Ishikawa (cell line): ENCODE measurements around the gene NANS.

Experiments
- CEBPB ChIP-seq: IDR thresholded peaks from 2 replicates; pipeline ENCODE4 v1.6.1; 2012
- EP300 ChIP-seq: IDR thresholded peaks from 2 replicates; pipeline ENCODE4 v1.6.1; 2012; ENCODE audit warnings: borderline replicate concordance
- MAX ChIP-seq: IDR thresholded peaks from 2 replicates; pipeline ENCODE4 v1.6.1; 2012
- RAD21 ChIP-seq: IDR thresholded peaks from 2 replicates; pipeline ENCODE4 v1.6.1; 2012; ENCODE audit warnings: low read depth
- TAF1 ChIP-seq: IDR thresholded peaks from 2 replicates; pipeline ENCODE4 v1.6.1; 2012; ENCODE audit warnings: low read depth, mild to moderate bottlenecking
- TCF12 ChIP-seq: IDR thresholded peaks from 2 replicates; pipeline ENCODE4 v1.6.1; 2012; ENCODE audit warnings: low read depth
- YY1 ChIP-seq: IDR thresholded peaks from 2 replicates; pipeline ENCODE4 v1.6.1; 2012; ENCODE audit warnings: low read depth
- TF ChIP-seq, protein P1 (sequence below): IDR thresholded peaks from 2 replicates; pipeline ENCODE4 v1.6.1; 2012
- TF ChIP-seq, protein P2 (sequence below): IDR thresholded peaks from 2 replicates; pipeline ENCODE4 v1.6.1; 2012; ENCODE audit warnings: low read depth, mild to moderate bottlenecking

- TF ChIP-seq TAF1 (no peak), EP300 (no peak), RAD21 (no peak), CEBPB (no peak), YY1 (no peak), MAX (no peak), TCF12 (no peak)
- TF ChIP-seq, protein P1, sequence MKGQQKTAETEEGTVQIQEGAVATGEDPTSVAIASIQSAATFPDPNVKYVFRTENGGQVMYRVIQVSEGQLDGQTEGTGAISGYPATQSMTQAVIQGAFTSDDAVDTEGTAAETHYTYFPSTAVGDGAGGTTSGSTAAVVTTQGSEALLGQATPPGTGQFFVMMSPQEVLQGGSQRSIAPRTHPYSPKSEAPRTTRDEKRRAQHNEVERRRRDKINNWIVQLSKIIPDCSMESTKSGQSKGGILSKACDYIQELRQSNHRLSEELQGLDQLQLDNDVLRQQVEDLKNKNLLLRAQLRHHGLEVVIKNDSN = no peak
- TF ChIP-seq, protein P2, sequence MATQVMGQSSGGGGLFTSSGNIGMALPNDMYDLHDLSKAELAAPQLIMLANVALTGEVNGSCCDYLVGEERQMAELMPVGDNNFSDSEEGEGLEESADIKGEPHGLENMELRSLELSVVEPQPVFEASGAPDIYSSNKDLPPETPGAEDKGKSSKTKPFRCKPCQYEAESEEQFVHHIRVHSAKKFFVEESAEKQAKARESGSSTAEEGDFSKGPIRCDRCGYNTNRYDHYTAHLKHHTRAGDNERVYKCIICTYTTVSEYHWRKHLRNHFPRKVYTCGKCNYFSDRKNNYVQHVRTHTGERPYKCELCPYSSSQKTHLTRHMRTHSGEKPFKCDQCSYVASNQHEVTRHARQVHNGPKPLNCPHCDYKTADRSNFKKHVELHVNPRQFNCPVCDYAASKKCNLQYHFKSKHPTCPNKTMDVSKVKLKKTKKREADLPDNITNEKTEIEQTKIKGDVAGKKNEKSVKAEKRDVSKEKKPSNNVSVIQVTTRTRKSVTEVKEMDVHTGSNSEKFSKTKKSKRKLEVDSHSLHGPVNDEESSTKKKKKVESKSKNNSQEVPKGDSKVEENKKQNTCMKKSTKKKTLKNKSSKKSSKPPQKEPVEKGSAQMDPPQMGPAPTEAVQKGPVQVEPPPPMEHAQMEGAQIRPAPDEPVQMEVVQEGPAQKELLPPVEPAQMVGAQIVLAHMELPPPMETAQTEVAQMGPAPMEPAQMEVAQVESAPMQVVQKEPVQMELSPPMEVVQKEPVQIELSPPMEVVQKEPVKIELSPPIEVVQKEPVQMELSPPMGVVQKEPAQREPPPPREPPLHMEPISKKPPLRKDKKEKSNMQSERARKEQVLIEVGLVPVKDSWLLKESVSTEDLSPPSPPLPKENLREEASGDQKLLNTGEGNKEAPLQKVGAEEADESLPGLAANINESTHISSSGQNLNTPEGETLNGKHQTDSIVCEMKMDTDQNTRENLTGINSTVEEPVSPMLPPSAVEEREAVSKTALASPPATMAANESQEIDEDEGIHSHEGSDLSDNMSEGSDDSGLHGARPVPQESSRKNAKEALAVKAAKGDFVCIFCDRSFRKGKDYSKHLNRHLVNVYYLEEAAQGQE = no peak
Observed at GRCh38 chr9:98045234-98046179, 11.0 kb upstream of the NANS start.
